Sigmoid colon (tissue), 4 donors: Measurements from ENCODE around the gene ATXN10.

Source experiments
- CTCF ChIP-seq, 4 experiments: fragments of 450-650 bp in 3 of 4; fragments of 200-600 bp in 1 of 4; IDR thresholded peaks; one replicate each; pipeline ENCODE4 v1.5.1; 2016 to 2019; ENCODE audit warnings: antibody characterized with exemption in 4 of 4, mild to moderate bottlenecking in 3 of 4, moderate library complexity in 2 of 4
- EP300 ChIP-seq, 4 donors: sonication (generic); formaldehyde crosslinking; IDR thresholded peaks; one replicate each; pipeline ENCODE4 v1.6.1; 2017; ENCODE audit warnings: antibody characterized with exemption in 4 of 4

- TF ChIP-seq CTCF (IDR thresholded peaks at IDR 0.05) (no peak), EP300 (IDR thresholded peaks at IDR 0.05) (no peak)
Measured at GRCh38 chr22:45744442-45744841, 72.8 kb downstream of the ATXN10 start.
